Smooth muscle cell (in vitro differentiated cells): ENCODE results near the gene PADI6. TPM values are rescaled to one million over a fixed set of nuclear protein-coding genes. Genes with fewer than 3 reads are reported as not detected.

Experiments
- DNase-seq: peaks from one replicate; lab custom pipeline; 2025; ENCODE audit not compliant: unreplicated experiment; lab: John Stamatoyannopoulos, UW
- H2AFZ ChIP-seq: fragments of 200-600 bp; sonication (generic); 2 replicates; pipeline ENCODE4 v1.6.0; 2016; ENCODE audit warnings: antibody characterized with exemption, low read depth, mild to moderate bottlenecking
- H3F3A ChIP-seq: fragments of 200-600 bp; sonication (generic); 2 replicates; pipeline ENCODE4 v1.6.0; 2017; ENCODE audit warnings: antibody characterized with exemption, low read depth
- H3K27ac ChIP-seq: fragments of 200-600 bp; sonication (generic); 2 replicates; pipeline ENCODE4 v1.5.1; 2016; ENCODE audit warnings: low read depth, mild to moderate bottlenecking
- H3K27me3 ChIP-seq: fragments of 200-600 bp; sonication (generic); 2 replicates; pipeline ENCODE4 v1.6.1; 2016; ENCODE audit warnings: low read depth, mild to moderate bottlenecking
- H3K36me3 ChIP-seq: fragments of 200-600 bp; sonication (generic); 2 replicates; pipeline ENCODE4 v1.5.1; 2016; ENCODE audit warnings: low read depth
- H3K4me1 ChIP-seq: fragments of 200-600 bp; sonication (generic); 2 replicates; pipeline ENCODE4 v1.5.1; 2016; ENCODE audit warnings: low read depth
- H3K4me2 ChIP-seq: fragments of 200-600 bp; sonication (generic); 2 replicates; pipeline ENCODE4 v1.6.0; 2016; ENCODE audit warnings: mild to moderate bottlenecking
- H3K4me3 ChIP-seq: fragments of 200-600 bp; sonication (generic); 2 replicates; pipeline ENCODE4 v1.5.1; 2016; ENCODE audit warnings: mild to moderate bottlenecking
- H3K79me2 ChIP-seq: fragments of 200-600 bp; sonication (generic); 2 replicates; pipeline ENCODE4 v1.6.0; 2016; ENCODE audit warnings: low read depth, mild to moderate bottlenecking
- H3K9ac ChIP-seq: fragments of 200-600 bp; sonication (generic); 2 replicates; pipeline ENCODE4 v1.6.0; 2016; ENCODE audit warnings: low read depth
- H3K9me3 ChIP-seq: fragments of 200-600 bp; sonication (generic); replicated peaks from 2 replicates; pipeline ENCODE4 v1.5.1; 2016; ENCODE audit warnings: low read depth
- H4K20me1 ChIP-seq: fragments of 200-600 bp; sonication (generic); 2 replicates; pipeline ENCODE4 v1.6.0; 2016; ENCODE audit warnings: low read depth
- CTCF ChIP-seq: fragments of 200-600 bp; sonication (generic); IDR thresholded peaks from 2 replicates; pipeline ENCODE4 v1.5.1; 2017; ENCODE audit warnings: borderline replicate concordance, mild to moderate bottlenecking, antibody characterized with exemption; ENCODE audit not compliant: insufficient read depth, poor library complexity, severe bottlenecking
- WGBS: methylation state at CpG from one replicate; pipeline ENCODE4 v1.1.7; 2016; ENCODE audit warnings: low lambda C conversion rate; 5-methylcytosine and 5-hydroxymethylcytosine counted together
- polyA plus RNA-seq: library from polyadenylated mRNA; unstranded; fragments of >200 nt; fragmentation: Nextera tagmentation; extraction: Ambion mirVana; gene quantifications from 2 replicates; pipeline ENCODE4 v1.2.1, GENCODE V29; 2016
- total RNA-seq: library from RNA; depleted of rRNA; stranded (reverse); fragments of >200 nt; gene quantifications from 2 replicates; pipeline ENCODE4 v1.2.3, GENCODE V29; 2014

Gene PADI6
- total and polyA plus RNA-seq, 2 experiments from 2014 or later, result not detected

- H3K4me1 ChIP-seq, result peaks cover 4% of the 10 kb centered on the region
- 62% methylated on average over 3 of the region's 3 CpGs for WGBS
- H3K4me2 ChIP-seq, result no peak overlapping the region
- TF ChIP-seq CTCF, result no peak
- no peaks in the 10 kb centered on the region for H3K79me2 ChIP-seq
- H3K4me3 ChIP-seq, result no peak overlapping the region
- H2AFZ ChIP-seq, result no peak overlapping the region
- DNase-seq, result no peak
- no peaks in the 10 kb centered on the region for H3K27me3 ChIP-seq
- H3K9me3 ChIP-seq, result no peaks in the 10 kb centered on the region
- H3F3A ChIP-seq, result no peaks in the 10 kb centered on the region
- no peak overlapping the region for H3K9ac ChIP-seq
- H3K36me3 ChIP-seq, result no peaks in the 10 kb centered on the region
- H3K27ac ChIP-seq, result no peak overlapping the region
- H4K20me1 ChIP-seq, result peaks cover 9% of the 10 kb centered on the region
These were observed 31.1 kb downstream of the PADI6 start for GRCh38 chr1:17403081-17403480.

GRCh38 chr1:17404034-17404684 lies 32.2 kb downstream of the PADI6 start:
- Histone ChIP-seq H3K27me3 (no peaks in the 10 kb centered on the region), H3F3A (no peaks in the 10 kb centered on the region), H3K4me1 (peaks cover 4% of the 10 kb centered on the region), H3K36me3 (no peaks in the 10 kb centered on the region), H3K9me3 (no peaks in the 10 kb centered on the region), H3K79me2 (no peaks in the 10 kb centered on the region), H3K4me2 (no peak overlapping the region), H3K9ac (no peak overlapping the region), H4K20me1 (peaks cover 15% of the 10 kb centered on the region), H2AFZ (no peak overlapping the region), H3K27ac (no peak overlapping the region), H3K4me3 (no peak overlapping the region)
- WGBS, result 79% methylated on average over 15 of the region's 15 CpGs
- no peak for TF ChIP-seq CTCF
- DNase-seq, result no peak

- H4K20me1 ChIP-seq, result peaks cover 21% of the 10 kb centered on the region
- no peak overlapping the region for H3K4me2 ChIP-seq
- 89% methylated on average over 6 of the region's 6 CpGs for WGBS
- no peaks in the 10 kb centered on the region for H3K9me3 ChIP-seq
- peaks cover 4% of the 10 kb centered on the region for H3K4me1 ChIP-seq
- no peaks in the 10 kb centered on the region for H3K27me3 ChIP-seq
- no peak overlapping the region for H3K27ac ChIP-seq
- no peak for DNase-seq
- H3K4me3 ChIP-seq, result no peak overlapping the region
- H3F3A ChIP-seq, result no peaks in the 10 kb centered on the region
- H3K79me2 ChIP-seq, result no peaks in the 10 kb centered on the region
- no peaks in the 10 kb centered on the region for H3K36me3 ChIP-seq
- H3K9ac ChIP-seq, result no peak overlapping the region
- TF ChIP-seq CTCF, result no peak
- no peak overlapping the region for H2AFZ ChIP-seq
These were observed 32.8 kb downstream of the PADI6 start for GRCh38 chr1:17404820-17405219.
